B cell (primary cell): ENCODE results near the gene FRMD4A.

Source experiments
- EZH2 ChIP-seq: IDR thresholded peaks from 2 replicates; pipeline ENCODE4 v1.6.1; 2012; ENCODE audit warnings: borderline replicate concordance, low read depth, mild to moderate bottlenecking, moderate library complexity, low read length; ENCODE audit not compliant: insufficient read depth, poor library complexity, severe bottlenecking
- TF ChIP-seq, protein P1 (sequence below): fragments of 200-600 bp; IDR thresholded peaks from one replicate; pipeline ENCODE4 v1.8.0; 2022; ENCODE audit warnings: antibody characterized with exemption, mild to moderate bottlenecking

DNA sequence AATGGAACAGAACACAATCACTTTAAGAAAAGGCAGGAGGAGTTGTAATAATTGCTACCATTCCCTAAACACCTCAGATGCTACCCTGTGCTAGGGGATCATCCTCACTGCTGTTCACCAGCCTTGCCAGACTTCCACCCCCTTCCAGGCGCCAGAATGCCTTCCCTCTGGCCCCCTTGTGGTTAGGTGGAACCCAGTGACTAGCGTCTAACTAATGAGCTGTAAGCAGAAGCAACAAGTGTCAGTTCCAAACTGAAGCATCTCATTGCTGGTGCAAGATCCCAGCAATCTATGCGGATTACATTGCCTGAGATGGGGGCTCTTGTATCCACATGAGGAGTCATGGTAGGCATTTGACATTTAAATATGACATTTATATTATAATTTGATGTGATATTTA, 86.6 kb downstream of the FRMD4A start:
- TF ChIP-seq EZH2, result no peak
- TF ChIP-seq, protein P1, sequence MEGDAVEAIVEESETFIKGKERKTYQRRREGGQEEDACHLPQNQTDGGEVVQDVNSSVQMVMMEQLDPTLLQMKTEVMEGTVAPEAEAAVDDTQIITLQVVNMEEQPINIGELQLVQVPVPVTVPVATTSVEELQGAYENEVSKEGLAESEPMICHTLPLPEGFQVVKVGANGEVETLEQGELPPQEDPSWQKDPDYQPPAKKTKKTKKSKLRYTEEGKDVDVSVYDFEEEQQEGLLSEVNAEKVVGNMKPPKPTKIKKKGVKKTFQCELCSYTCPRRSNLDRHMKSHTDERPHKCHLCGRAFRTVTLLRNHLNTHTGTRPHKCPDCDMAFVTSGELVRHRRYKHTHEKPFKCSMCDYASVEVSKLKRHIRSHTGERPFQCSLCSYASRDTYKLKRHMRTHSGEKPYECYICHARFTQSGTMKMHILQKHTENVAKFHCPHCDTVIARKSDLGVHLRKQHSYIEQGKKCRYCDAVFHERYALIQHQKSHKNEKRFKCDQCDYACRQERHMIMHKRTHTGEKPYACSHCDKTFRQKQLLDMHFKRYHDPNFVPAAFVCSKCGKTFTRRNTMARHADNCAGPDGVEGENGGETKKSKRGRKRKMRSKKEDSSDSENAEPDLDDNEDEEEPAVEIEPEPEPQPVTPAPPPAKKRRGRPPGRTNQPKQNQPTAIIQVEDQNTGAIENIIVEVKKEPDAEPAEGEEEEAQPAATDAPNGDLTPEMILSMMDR, result no peak
